Measurements from ENCODE around the gene CCNE1.

The CCNE1 gene

DNA sequence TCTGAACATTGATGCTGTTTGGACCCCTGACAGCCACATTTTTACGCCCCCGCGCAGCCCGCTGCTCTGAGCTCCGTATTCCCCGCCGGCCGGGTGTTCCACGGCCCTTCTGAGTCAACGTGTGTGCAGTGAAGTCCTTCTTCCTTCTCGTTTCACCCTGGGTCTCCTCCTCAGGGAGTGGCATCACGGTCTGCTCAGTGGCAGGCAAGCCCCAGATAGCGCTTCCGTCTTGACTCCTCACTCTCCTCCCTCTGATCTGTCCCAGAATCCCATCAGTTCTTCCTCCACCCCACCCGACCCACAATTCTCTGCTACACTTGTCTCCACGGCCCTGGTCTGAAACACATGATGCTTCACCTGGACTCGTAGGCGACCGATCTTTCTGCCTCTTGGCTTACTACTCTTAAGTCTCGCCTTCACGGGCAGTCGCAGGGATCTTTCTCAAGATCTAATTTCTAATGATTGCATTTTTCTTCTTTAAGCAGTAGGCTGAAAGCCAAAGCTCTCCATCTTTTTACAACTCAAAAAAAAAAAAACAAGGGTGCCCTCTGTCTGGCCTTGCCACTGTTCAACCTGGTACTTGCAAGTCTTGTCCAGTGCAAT lies 33.9 kb downstream of the CCNE1 start:
- no peak for DNase-seq (ENCODE audit: insufficient read length, low spot score)
- no peak for FAIRE-seq
- TF ChIP-seq POLR2AphosphoS5 (IDR thresholded peaks at IDR 0.05; ENCODE audit: low read depth, low read length) (no peak; the same call in 1 of the 2 replicates), SPI1 (IDR thresholded peaks at IDR 0.05; ENCODE audit: low read depth, low read length) (no peak), POLR2A (IDR thresholded peaks at IDR 0.05; ENCODE audit: low read depth, low read length) (no peak), TAF1 (IDR thresholded peaks at IDR 0.05; ENCODE audit: low read depth, low read length) (no peak), PAX5 (IDR thresholded peaks at IDR 0.05; ENCODE audit: insufficient read depth, low read length, severe bottlenecking) (no peak)

GRCh38 chr19:29849208-29849607 lies 37.4 kb downstream of the CCNE1 start:
- TF ChIP-seq SPI1 (IDR thresholded peaks at IDR 0.05; ENCODE audit: low read depth, low read length) (no peak), PAX5 (IDR thresholded peaks at IDR 0.05; ENCODE audit: insufficient read depth, low read length, severe bottlenecking) (no peak), TAF1 (IDR thresholded peaks at IDR 0.05; ENCODE audit: low read depth, low read length) (no peak), POLR2A (IDR thresholded peaks at IDR 0.05; ENCODE audit: low read depth, low read length) (no peak), POU2F2 (IDR thresholded peaks at IDR 0.05; ENCODE audit: low read depth, low read length) (no peak), POLR2AphosphoS5 (IDR thresholded peaks at IDR 0.05; ENCODE audit: low read depth, low read length) (no peak)
- DNase-seq (ENCODE audit: insufficient read length, low spot score) (no peak), FAIRE-seq (no peak)

DNA sequence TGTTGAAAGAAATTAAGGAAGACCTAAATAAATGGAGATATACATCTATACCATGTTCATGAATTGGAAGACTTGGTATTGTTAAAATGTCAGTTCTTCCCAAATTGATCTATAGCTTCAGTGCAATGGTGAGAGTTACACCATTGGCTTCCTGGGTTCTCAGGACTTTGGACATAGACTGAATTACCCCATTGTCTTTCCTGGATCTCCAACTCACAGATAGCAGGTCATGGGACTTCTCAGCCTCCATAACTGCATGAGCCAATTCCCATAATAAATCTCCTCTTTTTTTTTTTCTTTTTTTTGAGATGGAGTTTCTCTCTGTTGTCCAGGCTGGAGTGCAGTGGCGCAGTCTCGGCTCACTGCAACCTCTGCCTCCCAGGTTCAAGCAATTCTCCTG lies 38.7 kb downstream of the CCNE1 start:
- TF ChIP-seq POLR2AphosphoS5 (IDR thresholded peaks at IDR 0.05; ENCODE audit: low read depth, low read length) (no peak), TAF1 (IDR thresholded peaks at IDR 0.05; ENCODE audit: low read depth, low read length) (no peak)
- DNase-seq (ENCODE audit: insufficient read length, low spot score) (no peak), FAIRE-seq (no peak)

DNA sequence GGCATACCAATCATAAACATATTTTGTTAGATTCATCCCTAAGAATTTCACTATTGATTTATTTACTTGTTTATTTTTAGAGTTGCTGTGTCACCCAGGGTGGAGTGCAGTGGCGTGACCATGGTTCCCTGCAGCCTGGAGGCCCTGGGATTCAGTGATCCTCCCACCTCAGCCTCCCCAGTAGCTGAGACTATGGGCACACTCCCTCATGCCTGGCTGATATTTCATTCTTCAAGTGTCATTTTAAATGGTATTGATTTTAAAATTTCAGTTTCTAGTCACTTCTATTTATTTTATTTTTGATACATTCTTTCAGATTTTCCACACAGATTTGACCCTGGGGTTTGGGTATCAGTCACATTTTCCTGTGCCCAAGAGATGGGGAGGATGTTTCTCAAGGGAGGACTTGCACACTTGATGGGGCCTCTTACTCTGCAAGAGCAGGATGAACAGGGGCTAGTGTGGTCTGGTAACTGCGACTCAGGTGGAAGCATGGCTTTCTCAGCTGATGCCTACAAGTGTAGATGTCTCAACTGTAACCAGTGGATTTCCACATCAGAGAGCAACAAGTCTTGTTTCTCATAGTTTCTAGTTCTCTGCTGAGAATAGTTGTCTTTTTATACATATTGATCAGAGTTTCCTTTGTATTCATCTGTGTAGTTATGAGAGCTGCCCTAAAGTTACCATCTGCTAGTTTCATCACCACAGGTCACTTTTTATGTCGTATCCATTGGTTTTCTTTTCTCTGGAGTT lies 40.2 kb downstream of the CCNE1 start:
- DNase-seq (ENCODE audit: insufficient read length, low spot score) (no peak), FAIRE-seq (peak; percentile 94)
- no peak for TF ChIP-seq PAX5 (IDR thresholded peaks at IDR 0.05; ENCODE audit: insufficient read depth, low read length, severe bottlenecking)
- TF ChIP-seq POLR2A (IDR thresholded peaks at IDR 0.05; ENCODE audit: low read depth, low read length) = no peak
- no peak for TF ChIP-seq POU2F2 (IDR thresholded peaks at IDR 0.05; ENCODE audit: low read depth, low read length)
- no peak for TF ChIP-seq TAF1 (IDR thresholded peaks at IDR 0.05; ENCODE audit: low read depth, low read length)

DNA sequence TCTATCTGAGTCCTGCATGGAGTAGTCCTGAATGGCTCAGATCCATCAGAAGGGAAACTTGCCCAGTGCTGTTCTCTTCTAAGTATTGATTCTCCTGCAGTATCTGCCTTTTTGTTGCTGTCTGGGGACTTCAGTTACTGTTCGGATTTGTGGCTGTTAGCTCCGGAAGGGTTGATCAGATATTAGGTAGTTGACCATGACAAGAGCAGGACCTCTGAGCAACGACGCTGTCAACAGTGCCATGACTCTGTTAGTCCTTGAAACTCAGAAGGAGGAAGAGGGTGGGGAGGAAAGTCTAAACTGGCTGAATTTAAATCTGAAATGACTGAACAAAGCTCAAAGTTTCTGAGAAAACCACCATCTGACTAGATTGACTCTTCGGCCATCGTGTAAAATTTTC lies 42.2 kb downstream of the CCNE1 start:
- FAIRE-seq = peak; percentile 59
- TF ChIP-seq PAX5 (IDR thresholded peaks at IDR 0.05; ENCODE audit: insufficient read depth, low read length, severe bottlenecking) = no peak
- TF ChIP-seq POLR2AphosphoS5 (IDR thresholded peaks at IDR 0.05; ENCODE audit: low read depth, low read length) = no peak
- no peak for TF ChIP-seq SPI1 (IDR thresholded peaks at IDR 0.05; ENCODE audit: low read depth, low read length)
- no peak for TF ChIP-seq POLR2A (IDR thresholded peaks at IDR 0.05; ENCODE audit: low read depth, low read length)
- no peak for TF ChIP-seq POU2F2 (IDR thresholded peaks at IDR 0.05; ENCODE audit: low read depth, low read length)
- TF ChIP-seq TAF1 (IDR thresholded peaks at IDR 0.05; ENCODE audit: low read depth, low read length) = no peak
- no peak for DNase-seq (ENCODE audit: insufficient read length, low spot score)

DNA sequence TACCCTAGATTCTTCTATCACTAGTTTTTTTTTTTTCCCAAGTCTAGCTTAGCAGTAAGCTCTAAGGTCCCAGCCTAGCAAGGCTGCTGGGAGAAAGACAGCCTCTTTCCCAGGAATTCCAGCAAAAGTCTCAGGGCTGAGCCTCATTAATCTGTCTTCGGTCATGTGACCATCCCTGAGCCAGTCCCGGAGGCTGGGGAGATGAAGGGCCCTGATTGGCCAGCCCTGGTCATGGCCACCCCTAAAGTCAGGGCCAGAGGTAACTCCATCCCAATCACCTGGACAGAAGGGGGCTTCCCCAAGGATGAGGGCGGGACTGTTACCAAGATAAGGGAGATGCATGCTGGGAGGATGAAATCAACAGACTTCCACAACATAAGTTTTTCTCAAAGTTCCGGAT lies 43.3 kb downstream of the CCNE1 start:
- no peak for DNase-seq (ENCODE audit: insufficient read length, low spot score)
- no peak for FAIRE-seq
- TF ChIP-seq TAF1 (IDR thresholded peaks at IDR 0.05; ENCODE audit: low read depth, low read length) = no peak
- no peak for TF ChIP-seq POU2F2 (IDR thresholded peaks at IDR 0.05; ENCODE audit: low read depth, low read length)
- no peak for TF ChIP-seq PAX5 (IDR thresholded peaks at IDR 0.05; ENCODE audit: insufficient read depth, low read length, severe bottlenecking)
- TF ChIP-seq POLR2A (IDR thresholded peaks at IDR 0.05; ENCODE audit: low read depth, low read length) = no peak
- TF ChIP-seq SPI1 (IDR thresholded peaks at IDR 0.05; ENCODE audit: low read depth, low read length) = no peak
- no peak for TF ChIP-seq POLR2AphosphoS5 (IDR thresholded peaks at IDR 0.05; ENCODE audit: low read depth, low read length)

DNA sequence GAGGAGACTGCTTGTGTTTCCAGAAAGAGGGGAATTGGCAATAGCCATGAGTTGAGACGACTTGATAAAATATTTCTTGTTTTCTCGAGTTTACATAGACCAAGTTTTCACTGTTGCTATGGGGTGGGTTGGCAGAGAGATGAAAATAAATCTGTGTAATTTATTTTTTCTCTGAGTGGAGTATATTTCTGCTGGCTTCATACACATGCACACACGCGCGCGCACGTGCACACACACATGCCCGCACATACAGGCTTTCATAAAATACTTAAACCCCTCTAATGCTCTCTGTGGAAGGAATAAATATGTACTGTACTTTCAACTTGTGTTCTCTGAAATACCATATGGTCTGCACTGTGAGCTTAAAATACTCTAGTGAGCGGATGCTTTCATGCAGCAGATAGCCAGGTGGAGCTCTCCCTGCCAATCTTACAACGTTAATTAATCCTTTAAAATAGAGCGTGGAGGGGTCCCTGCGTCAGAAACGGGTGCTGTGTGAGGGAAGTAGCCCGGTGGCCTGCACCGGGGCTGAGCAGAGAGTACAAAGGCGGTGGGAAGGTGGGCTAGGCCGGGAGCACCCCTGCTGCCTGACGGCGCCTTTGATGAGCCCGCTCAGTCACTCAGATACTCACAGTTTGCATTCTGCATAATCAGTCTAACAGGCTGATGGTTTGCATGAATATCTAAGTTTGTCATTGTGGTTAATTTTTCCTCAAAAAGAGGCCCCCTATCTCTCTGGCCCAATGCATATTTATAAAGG lies 44.1 kb downstream of the CCNE1 start:
- FAIRE-seq = no peak
- TF ChIP-seq SPI1 (IDR thresholded peaks at IDR 0.05; ENCODE audit: low read depth, low read length) (no peak), POU2F2 (IDR thresholded peaks at IDR 0.05; ENCODE audit: low read depth, low read length) (no peak), POLR2AphosphoS5 (IDR thresholded peaks at IDR 0.05; ENCODE audit: low read depth, low read length) (no peak), TAF1 (IDR thresholded peaks at IDR 0.05; ENCODE audit: low read depth, low read length) (no peak), PAX5 (IDR thresholded peaks at IDR 0.05; ENCODE audit: insufficient read depth, low read length, severe bottlenecking) (no peak), POLR2A (IDR thresholded peaks at IDR 0.05; ENCODE audit: low read depth, low read length) (no peak)

DNA sequence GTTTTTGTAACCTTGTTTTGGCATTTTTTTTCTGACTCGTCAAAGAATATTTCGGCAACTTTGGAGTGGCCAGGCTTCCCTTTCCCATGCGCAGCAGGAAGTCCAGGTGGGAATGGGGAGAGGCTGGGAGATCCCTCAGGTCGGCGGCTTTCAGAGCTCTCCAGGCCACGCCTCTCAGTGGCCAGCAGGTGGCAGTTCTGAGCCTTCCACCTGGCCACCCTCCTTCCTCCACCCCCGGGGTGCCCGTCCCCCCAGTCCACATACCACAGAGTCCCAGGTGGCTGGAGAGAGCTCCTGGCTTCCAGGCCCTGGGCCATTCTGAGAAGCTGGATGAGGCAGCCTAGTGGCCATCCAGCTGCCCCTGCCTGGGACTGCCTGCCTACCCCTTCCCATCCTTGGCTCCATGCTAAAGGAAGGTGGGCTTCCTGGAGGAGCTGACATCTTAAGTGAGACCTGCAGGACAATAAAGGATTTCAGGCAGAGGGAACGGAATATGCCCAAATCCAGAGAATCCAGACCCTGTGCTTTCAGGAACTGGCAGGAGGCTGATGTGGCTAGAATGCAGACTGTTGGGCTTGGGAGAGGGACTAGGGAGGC lies 46.3 kb downstream of the CCNE1 start:
- DNase-seq (ENCODE audit: insufficient read length, low spot score) (no peak), FAIRE-seq (peak; percentile 67)
- TF ChIP-seq TAF1 (IDR thresholded peaks at IDR 0.05; ENCODE audit: low read depth, low read length) (no peak), PAX5 (IDR thresholded peaks at IDR 0.05; ENCODE audit: insufficient read depth, low read length, severe bottlenecking) (no peak), POLR2AphosphoS5 (IDR thresholded peaks at IDR 0.05; ENCODE audit: low read depth, low read length) (no peak), POLR2A (IDR thresholded peaks at IDR 0.05; ENCODE audit: low read depth, low read length) (no peak), SPI1 (IDR thresholded peaks at IDR 0.05; ENCODE audit: low read depth, low read length) (no peak), POU2F2 (IDR thresholded peaks at IDR 0.05; ENCODE audit: low read depth, low read length) (no peak)

More for the DNA sequence above, 44.1 kb downstream of the CCNE1 start:
- DNase-seq (ENCODE audit: insufficient read length, low spot score) = no peak

GRCh38 chr19:29858621-29859020 lies 46.8 kb downstream of the CCNE1 start:
- TF ChIP-seq POU2F2 (IDR thresholded peaks at IDR 0.05; ENCODE audit: low read depth, low read length) = no peak
- no peak for TF ChIP-seq PAX5 (IDR thresholded peaks at IDR 0.05; ENCODE audit: insufficient read depth, low read length, severe bottlenecking)
- no peak for TF ChIP-seq SPI1 (IDR thresholded peaks at IDR 0.05; ENCODE audit: low read depth, low read length)
- no peak for TF ChIP-seq POLR2AphosphoS5 (IDR thresholded peaks at IDR 0.05; ENCODE audit: low read depth, low read length)
- TF ChIP-seq TAF1 (IDR thresholded peaks at IDR 0.05; ENCODE audit: low read depth, low read length) = no peak
- TF ChIP-seq POLR2A (IDR thresholded peaks at IDR 0.05; ENCODE audit: low read depth, low read length) = no peak
- FAIRE-seq = no peak
- no peak for DNase-seq (ENCODE audit: insufficient read length, low spot score)

All from GM12891 (cell line).